ENCODE measurements around the gene FZD7. TPM values are rescaled to one million over a fixed set of nuclear protein-coding genes. Genes with fewer than 3 reads are reported as not detected.

The FZD7 gene
- total RNA-seq, 2 donors from 2014 or later, result 0.66 to 2.9 TPM

GRCh38 chr2:202016579-202017227 lies 17.0 kb upstream of the FZD7 start:
- 62 to 70% methylated on average over 5 of the region's 5 CpGs for WGBS, 2 donors
- TF ChIP-seq POLR2A (IDR thresholded peaks at IDR 0.05), result no peak
- H3K27ac ChIP-seq, result no peak overlapping the region
- no peaks in the 10 kb centered on the region for H3K4me1 ChIP-seq
- H3K9me3 ChIP-seq, result no peaks in the 10 kb centered on the region
- H3K27me3 ChIP-seq, result no peaks in the 10 kb centered on the region
- H3K4me3 ChIP-seq, result no peak overlapping the region
- intact Hi-C loops (cut with DNase I), result no loop called here
- DNase-seq, result no peak
- no peak for ATAC-seq
- no peaks in the 10 kb centered on the region for H3K36me3 ChIP-seq (replicated peaks in 1 of 2; ENCODE audit: insufficient read depth in 1 of 2, low read depth in 2 of 2)

GRCh38 chr2:202017940-202018339 lies 15.7 kb upstream of the FZD7 start:
- Histone ChIP-seq H3K9me3 (no peaks in the 10 kb centered on the region), H3K27me3 (no peaks in the 10 kb centered on the region), H3K4me1 (no peaks in the 10 kb centered on the region), H3K27ac (no peak overlapping the region), H3K4me3 (no peak overlapping the region), H3K36me3 (replicated peaks in 1 of 2; ENCODE audit: insufficient read depth in 1 of 2, low read depth in 2 of 2) (no peaks in the 10 kb centered on the region)
- ATAC-seq (no peak), DNase-seq (no peak)
- intact Hi-C loops (cut with DNase I), result no loop called here
- TF ChIP-seq CTCF (IDR thresholded peaks at IDR 0.05), result no peak

- intact Hi-C loops (cut with DNase I), result no loop called here
- H3K9me3 ChIP-seq, result no peaks in the 10 kb centered on the region
- DNase-seq (no peak), ATAC-seq (no peak)
- H3K27ac ChIP-seq, result no peak overlapping the region
- no peak overlapping the region for H3K4me3 ChIP-seq
- 52 to 55% methylated on average over 2 of the region's 2 CpGs for WGBS, 2 donors
- no peaks in the 10 kb centered on the region for H3K27me3 ChIP-seq
- no peaks in the 10 kb centered on the region for H3K36me3 ChIP-seq (replicated peaks in 1 of 2; ENCODE audit: insufficient read depth in 1 of 2, low read depth in 2 of 2)
- TF ChIP-seq POLR2A (IDR thresholded peaks at IDR 0.05) (no peak), CTCF (IDR thresholded peaks at IDR 0.05) (no peak)
- no peaks in the 10 kb centered on the region for H3K4me1 ChIP-seq
These were observed 14.7 kb upstream of the FZD7 start for GRCh38 chr2:202018950-202019349.

GRCh38 chr2:202019689-202020450 lies 13.8 kb upstream of the FZD7 start:
- H3K4me1 ChIP-seq, result no peaks in the 10 kb centered on the region
- 52 to 65% methylated on average over 8 of the region's 8 CpGs for WGBS, 2 donors
- DNase-seq (no peak), ATAC-seq (no peak)
- H3K27me3 ChIP-seq, result no peaks in the 10 kb centered on the region
- no peak overlapping the region for H3K4me3 ChIP-seq
- TF ChIP-seq CTCF (IDR thresholded peaks at IDR 0.05), result no peak
- no peak for TF ChIP-seq POLR2A (IDR thresholded peaks at IDR 0.05)
- intact Hi-C loops (cut with DNase I), result no loop called here
- no peaks in the 10 kb centered on the region for H3K9me3 ChIP-seq
- H3K27ac ChIP-seq, result no peak overlapping the region
- no peaks in the 10 kb centered on the region for H3K36me3 ChIP-seq (replicated peaks in 1 of 2; ENCODE audit: insufficient read depth in 1 of 2, low read depth in 2 of 2)

GRCh38 chr2:202022755-202023154 lies 10.9 kb upstream of the FZD7 start:
- DNase-seq (peak in 1 of 4 donors; percentile 36), ATAC-seq (no peak)

More at GRCh38 chr2:202022755-202023154, 10.9 kb upstream of the FZD7 start:
- no peaks in the 10 kb centered on the region for H3K4me1 ChIP-seq
- no peaks in the 10 kb centered on the region for H3K36me3 ChIP-seq (replicated peaks in 1 of 2; ENCODE audit: insufficient read depth in 1 of 2, low read depth in 2 of 2)
- no peak for TF ChIP-seq POLR2A (IDR thresholded peaks at IDR 0.05)
- TF ChIP-seq CTCF (IDR thresholded peaks at IDR 0.05), result no peak
- WGBS, 2 donors, result 34 to 43% methylated on average over 8 of the region's 8 CpGs
- H3K27ac ChIP-seq, result no peak overlapping the region
- intact Hi-C loops (cut with DNase I), result no loop called here
- no peaks in the 10 kb centered on the region for H3K9me3 ChIP-seq
- H3K4me3 ChIP-seq, result no peak overlapping the region
- no peaks in the 10 kb centered on the region for H3K27me3 ChIP-seq

Data from body of pancreas (tissue), 4 donors.